Stimulated activated CD8-positive, alpha-beta memory T cell treated with anti-CD3 and anti-CD28 coated beads, Interleukin-7, amount 100 ng/mL, for 1 hour (primary cell): ENCODE measurements around the gene CTRB1.
"Not testable (repeated sequence)": the region's sequence is repeated elsewhere in the genome, so short reads cannot be mapped to it uniquely, and the experiment has no call there.

ENCODE experiments used
- DNase-seq, 2 donors: peaks; one replicate each; pipeline ENCODE4 v3.0.0-alpha.2; 2020; ENCODE audit warnings: low read depth in 2 of 2

Gene CTRB1

DNA sequence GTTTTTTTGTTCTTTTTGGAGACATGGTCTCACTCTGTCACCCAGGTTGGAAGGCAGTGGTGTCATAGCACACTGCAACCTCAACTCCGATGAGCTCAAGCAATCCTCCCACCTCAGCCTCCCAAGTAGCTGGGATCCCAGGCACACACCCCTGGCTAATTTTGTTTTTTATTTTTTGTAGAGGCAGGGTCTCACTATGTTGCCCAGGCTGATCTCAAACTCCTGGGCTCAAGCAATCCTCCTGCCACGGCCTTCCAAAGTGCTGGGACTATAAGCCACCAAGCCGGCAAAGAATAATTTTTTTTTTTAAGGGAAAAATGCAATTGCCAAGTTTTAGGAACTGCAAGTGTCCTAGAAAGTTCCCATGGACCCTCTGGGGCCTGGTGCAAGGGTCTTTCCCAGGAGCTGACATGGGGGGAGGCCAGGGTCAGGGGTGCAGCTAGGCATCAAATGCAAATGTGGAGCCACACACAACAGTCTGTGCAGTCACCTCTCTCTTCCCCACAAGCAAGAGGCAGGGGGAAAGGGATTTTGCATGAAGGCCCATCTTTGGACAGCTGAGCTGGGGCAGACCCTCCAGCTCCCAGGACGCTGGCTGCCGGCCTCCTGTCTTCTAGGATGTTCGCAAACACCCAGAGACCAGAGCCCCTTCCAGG, 52.8 kb downstream of the CTRB1 start:
- no peak for DNase-seq

- no peak for DNase-seq
Measured at GRCh38 chr16:75272097-75272551, 53.3 kb downstream of the CTRB1 start.

- DNase-seq = not testable (repeated sequence)
Measured at GRCh38 chr16:75272629-75273028, 53.8 kb downstream of the CTRB1 start.

DNA sequence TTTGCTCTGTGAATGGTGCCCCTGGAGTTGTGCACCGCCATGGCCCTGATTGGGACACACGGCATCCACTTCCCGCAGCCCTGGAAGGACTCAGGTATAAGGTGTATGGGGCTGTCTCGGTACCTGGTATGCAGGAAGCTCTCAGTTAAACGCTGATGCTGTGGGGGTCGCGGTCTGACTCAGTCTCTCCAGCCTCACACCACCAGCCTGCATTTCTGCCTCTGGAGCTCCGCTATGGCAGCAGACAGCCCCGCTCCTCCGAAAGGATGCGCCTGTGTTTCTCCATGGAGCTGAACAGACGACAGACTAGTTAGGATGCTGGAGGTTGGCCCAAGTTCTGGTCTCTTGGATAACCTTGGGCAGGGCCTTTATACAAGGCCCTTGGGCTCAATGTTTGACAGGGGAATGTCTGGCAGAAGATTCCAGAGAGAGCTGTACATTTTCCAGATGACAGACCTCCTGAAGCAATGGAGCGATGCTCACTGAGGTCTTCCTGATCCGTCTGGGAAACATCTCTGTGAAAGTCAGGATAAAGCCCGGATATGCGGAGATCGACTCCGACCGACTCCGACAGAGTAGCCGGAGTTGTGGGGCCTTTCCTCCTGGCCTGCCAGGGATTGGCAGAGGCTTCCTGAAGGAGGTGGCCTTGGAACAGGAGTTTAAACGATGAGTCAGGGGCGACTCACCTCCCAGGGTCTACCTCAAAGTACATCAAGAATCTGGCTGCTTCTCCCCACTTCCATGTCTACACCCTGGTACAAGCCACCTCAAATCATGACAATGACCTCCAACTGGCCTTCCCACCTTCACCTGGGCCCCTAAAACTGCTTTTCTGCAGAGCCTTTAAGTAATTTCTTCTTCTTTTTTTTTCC, 54.5 kb downstream of the CTRB1 start:
- DNase-seq = no peak
